Activated gamma-delta T cell (primary cell): Measurements from ENCODE around the gene C4orf50.

Source experiments
- DNase-seq: peaks from one replicate; lab custom pipeline; 2025; lab: John Stamatoyannopoulos, UW

The C4orf50 gene

GRCh38 chr4:5943561-5943960 is 74.7 kb downstream of the C4orf50 start:
- no peak for DNase-seq

- no peak for DNase-seq
Measured at GRCh38 chr4:5942947-5943346, 75.3 kb downstream of the C4orf50 start.

- DNase-seq: no peak
Measured at GRCh38 chr4:5941601-5942000, 76.6 kb downstream of the C4orf50 start.

GRCh38 chr4:5940470-5941203 is 77.6 kb downstream of the C4orf50 start:
- DNase-seq: no peak

- DNase-seq: no peak
Measured at GRCh38 chr4:5933996-5934831, 84.0 kb downstream of the C4orf50 start.

- no peak for DNase-seq
Measured at GRCh38 chr4:5933116-5933515, 85.1 kb downstream of the C4orf50 start.

- DNase-seq: no peak
Measured at GRCh38 chr4:5932035-5932568, 86.1 kb downstream of the C4orf50 start.

- DNase-seq: no peak
Measured at GRCh38 chr4:5931526-5931925, 86.7 kb downstream of the C4orf50 start.

- DNase-seq: no peak
Measured at GRCh38 chr4:5930876-5931275, 87.4 kb downstream of the C4orf50 start.

GRCh38 chr4:5930456-5930855 is 87.8 kb downstream of the C4orf50 start:
- no peak for DNase-seq

- DNase-seq: no peak
Measured at GRCh38 chr4:5928844-5929420, 89.3 kb downstream of the C4orf50 start.

- no peak for DNase-seq
Measured at GRCh38 chr4:5928274-5928673, 90.0 kb downstream of the C4orf50 start.

GRCh38 chr4:5927747-5928146 is 90.5 kb downstream of the C4orf50 start:
- no peak for DNase-seq

- DNase-seq: no peak
Measured at GRCh38 chr4:5927116-5927515, 91.1 kb downstream of the C4orf50 start.

- no peak for DNase-seq
Measured at GRCh38 chr4:5926598-5926997, 91.6 kb downstream of the C4orf50 start.

GRCh38 chr4:5925419-5926200 is 92.6 kb downstream of the C4orf50 start:
- no peak for DNase-seq

- DNase-seq: no peak
Measured at GRCh38 chr4:5924461-5925125, 93.6 kb downstream of the C4orf50 start.

GRCh38 chr4:5923376-5923775 is 94.9 kb downstream of the C4orf50 start:
- no peak for DNase-seq

GRCh38 chr4:5922556-5922955 is 95.7 kb downstream of the C4orf50 start:
- DNase-seq: no peak

GRCh38 chr4:5921981-5922380 is 96.2 kb downstream of the C4orf50 start:
- no peak for DNase-seq
